ENCODE data around the gene UBA5.
"Not testable (repeated sequence)": the region's sequence is repeated elsewhere in the genome, so short reads cannot be mapped to it uniquely, and the experiment has no call there.

The UBA5 gene

DNA sequence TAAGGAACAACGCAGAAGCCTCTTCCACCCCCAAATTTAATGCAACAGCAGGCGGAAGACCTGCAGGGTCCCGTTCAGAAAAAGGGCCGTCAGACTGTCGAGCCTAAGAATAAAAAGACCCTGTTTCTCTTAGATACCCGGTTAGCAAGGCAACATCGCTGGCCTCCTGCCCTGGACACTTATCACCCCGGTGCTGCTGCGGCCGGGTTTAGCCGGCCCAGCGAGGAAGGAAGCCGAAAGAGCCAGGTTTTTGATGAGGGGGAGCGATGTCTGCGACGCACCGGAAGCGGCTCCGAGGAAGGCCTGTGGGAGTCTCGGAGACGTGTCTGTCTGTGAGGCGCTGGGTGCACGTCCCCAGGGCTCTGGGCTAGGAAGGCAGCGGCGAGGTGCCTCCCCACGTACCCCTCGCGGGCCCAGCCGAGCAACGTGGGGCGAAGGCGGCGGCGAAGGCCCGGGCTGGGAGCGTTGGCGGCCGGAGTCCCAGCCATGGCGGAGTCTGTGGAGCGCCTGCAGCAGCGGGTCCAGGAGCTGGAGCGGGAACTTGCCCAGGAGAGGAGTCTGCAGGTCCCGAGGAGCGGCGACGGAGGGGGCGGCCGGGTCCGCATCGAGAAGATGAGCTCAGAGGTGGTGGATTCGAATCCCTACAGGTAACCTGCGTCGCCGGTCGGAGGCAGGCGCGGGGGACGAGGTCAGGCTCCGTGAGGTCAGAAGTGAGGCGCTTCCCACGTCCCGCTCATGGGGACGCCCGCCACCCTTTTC, at the start of gene UBA5:
Gene UBA5, plus strand, starts transcription at position 278 of the 759 bp plus-strand sequence. Its CDS starts 209 bp downstream, at position 487.
- peak; percentile 80 for DNase-seq

DNA sequence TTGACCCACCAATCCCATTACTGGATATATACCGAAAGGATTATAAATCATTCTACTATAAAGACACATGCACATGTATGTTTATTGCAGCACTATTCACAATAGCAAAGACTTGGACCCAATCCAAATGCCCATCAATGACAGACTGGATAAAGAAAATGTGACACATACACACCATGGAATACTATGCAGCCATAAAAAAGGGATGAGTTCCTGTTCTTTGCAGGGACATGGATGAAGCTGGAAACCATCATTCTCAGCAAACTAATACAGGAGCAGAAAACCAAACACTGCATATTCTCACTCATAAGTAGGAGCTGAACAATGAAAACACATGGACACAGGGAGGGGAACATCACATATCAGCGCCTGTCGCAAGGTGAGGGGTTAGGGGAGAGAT, 44.8 kb upstream of the UBA5 start:
- not testable (repeated sequence) for DNase-seq

DNA sequence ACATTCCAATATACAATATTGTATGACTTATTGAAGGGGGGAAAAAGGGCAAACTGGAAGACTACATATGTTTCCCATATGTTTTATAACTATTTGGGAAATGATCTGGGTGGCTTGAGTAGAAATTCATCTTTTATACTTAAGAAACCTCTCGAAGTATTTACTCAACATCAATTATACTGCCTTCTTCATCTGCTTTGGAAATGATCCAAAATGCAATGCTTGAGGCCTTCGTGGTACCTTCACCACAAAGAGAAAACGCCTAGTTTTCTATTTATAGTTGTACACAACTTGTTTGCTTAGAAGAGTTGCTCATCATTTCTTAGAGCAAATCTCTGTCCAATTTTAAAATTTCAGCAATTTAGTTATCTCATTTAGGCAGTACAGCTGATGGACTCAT, 44.2 kb upstream of the UBA5 start:
- no peak for DNase-seq

DNA sequence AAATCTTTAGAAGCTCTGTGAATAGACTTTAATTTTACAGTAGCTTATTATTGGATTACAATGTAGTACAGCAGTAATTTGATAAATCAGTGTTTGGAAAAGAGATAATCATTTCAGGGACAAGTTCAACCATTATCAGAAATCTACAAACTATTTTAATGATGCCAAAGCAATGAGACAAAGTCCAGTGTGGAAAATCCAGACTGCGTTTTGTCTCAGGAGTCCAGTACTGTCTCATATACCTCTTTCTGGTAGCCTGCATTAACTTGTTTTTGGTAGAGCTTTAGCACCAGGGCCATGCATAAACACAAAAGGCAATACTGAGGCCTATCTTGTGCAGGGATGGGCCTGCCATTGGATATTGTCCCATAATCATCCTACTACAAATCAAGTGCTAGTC, 43.3 kb upstream of the UBA5 start:
- DNase-seq: no peak

DNA sequence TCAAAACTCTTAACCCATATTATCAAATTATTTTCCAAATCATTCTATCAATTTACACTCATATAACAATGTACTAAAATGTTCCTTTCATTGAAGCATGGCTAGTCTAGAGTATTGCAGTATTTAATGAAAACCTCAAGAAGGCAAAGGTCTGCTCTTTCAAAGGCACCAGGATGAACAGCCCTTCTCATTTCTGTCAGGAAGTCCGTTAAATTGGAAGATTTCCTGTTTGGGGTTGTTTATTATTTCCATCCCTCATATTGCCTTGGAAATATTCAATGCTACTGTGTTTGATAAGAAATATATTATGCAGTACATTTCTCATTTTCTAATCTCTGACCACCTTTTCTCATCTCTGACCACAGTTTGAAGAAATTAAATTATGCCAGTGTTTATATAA, 38.0 kb upstream of the UBA5 start:
- DNase-seq: no peak

DNA sequence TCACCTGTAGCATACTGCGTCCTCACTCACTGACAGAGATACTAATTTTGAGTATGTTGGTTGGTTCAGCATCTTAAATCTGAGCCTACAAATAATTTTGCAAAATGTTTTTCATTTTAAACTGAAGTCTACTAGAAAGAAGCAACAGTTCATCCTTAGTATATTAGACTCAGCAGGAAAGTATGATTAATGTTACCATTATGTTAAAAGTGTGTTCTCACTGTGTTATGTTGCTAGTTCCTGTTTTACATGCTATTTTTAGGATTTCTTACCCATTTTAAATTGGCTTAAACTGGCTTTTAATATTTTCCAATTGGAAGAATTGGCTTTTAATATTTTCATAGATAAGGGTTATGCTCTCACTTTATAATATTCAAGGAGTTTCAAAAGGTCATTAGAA, 37.4 kb upstream of the UBA5 start:
- DNase-seq: no peak

DNA sequence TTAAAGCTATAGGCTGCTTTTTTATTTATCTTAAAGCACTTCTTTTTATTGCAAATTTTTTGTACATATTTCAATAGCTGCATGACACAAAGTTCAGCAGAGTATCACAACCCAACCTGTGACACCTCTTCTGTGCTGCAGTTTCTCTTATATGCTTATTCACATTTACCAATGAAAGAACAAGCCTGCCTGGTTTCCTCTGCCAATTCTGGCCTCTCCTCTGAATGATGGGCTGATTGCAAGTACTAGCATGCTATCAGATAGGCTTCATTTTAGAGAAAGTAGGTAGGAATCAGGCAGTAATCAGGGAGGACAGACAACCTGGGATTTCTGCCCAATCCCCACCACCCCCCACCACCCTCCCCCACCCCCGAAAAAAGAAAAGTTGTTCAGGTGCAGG, 36.5 kb upstream of the UBA5 start:
- no peak for DNase-seq

DNA sequence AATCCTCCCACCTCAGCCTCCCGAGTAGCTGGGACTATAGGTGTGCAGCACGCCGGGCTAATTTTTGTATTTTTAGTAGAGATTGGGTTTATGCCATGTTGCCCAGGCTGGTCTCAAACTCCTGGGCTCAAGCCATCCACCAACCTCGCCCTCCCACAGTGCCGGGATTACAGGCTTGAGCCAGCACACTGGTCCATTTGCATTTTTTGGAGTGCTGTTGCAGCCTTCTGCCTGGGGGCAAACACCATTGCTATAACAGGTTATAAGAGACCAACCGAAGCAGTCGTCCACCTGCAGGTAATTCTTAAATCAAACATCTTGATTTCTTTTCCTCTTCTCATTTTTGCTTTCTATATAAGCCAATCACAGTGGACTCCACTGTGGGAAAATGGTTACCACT, 35.3 kb upstream of the UBA5 start:
- no peak for DNase-seq

DNA sequence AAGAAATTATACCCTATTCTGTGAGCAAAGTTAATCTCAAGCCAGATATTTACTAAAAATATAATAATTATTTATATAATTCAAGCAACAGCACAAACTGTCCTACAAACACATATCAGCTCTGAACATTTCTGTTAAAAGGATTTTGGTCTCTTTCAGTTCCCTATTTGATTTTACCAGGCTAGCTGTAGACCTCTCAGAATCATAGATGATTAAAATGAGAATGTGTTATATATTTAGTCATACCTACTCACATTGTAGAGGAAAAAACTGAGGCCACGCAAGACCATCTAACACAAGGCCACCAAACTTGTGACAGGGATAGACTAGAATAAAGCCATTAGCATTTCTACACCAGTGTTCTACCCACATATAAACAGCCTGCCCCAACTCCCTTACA, 34.5 kb upstream of the UBA5 start:
- no peak for DNase-seq

DNA sequence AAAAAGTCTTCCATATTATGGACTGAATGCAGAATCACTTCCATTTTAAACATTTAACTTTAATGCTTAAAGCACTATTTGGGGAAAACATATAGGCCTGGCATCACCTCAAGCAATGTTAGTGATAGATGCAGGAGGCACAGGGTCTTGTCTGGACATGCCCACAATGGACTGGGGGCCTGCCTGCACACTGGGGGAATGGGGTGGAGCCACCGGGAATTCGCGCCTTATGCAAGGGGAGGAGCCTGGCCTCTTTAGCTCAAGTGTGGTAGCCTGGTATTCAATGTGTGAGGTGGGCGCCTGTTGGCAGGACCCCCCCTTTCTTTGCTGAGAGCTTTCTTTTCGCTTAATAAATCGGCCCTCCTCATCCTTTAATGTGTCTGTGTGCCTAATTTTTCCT, 33.2 kb upstream of the UBA5 start:
- DNase-seq: no peak

DNA sequence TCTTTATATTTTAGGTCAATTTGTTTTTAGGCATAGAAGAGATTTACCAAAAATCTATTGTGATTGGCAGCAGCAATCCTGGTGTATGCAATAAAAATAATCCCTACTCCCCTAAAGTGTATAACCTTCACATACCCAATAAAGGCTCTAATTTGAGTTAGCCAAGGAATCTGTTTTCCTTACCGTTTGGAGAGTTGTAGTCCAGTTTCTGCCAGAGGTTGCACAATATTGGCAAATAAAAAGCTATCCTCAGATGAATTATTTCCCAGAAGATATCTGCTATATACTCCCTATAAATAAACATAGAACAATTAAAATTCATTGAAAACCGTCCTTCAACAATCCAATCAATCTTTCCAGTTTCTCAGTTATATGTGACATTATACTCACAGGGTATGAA, 32.0 kb upstream of the UBA5 start:
- no peak for DNase-seq

DNA sequence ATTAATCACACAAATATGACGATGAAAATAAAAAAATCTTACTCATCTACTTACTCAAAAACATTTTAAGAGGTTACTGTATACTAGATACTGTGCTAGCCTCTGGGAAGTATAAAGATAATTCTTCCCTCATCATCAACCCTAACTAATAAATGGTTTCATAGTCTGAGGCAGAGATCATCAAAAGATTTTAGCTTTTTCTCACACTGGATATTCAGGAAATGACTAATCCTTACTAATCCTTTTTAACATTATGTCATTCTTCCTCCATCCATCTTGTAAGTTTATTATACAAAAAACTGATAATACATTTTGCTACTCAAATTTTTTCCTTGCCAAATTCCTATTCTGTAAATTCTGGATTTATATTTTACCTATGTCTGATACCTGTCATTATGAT, 30.2 kb upstream of the UBA5 start:
- no peak for DNase-seq

DNA sequence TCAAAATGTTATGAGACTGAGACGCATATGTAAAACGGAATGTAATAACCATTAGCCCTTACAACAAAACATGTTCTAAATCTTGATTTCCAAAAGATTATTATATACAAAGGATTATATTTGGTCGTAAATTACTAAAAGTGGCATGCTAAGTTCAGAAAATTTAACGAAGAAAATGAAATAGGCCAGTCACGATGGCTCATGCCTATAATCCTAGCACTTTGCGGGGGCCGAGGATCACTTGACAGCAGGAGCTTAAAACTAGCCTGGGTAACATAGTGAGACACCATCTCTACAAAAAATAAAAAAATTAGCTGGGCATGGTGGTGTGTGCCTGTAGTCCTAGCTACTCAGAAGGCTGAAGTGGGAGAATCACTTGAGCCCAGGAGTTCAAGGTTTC, 29.5 kb upstream of the UBA5 start:
- no peak for DNase-seq

DNA sequence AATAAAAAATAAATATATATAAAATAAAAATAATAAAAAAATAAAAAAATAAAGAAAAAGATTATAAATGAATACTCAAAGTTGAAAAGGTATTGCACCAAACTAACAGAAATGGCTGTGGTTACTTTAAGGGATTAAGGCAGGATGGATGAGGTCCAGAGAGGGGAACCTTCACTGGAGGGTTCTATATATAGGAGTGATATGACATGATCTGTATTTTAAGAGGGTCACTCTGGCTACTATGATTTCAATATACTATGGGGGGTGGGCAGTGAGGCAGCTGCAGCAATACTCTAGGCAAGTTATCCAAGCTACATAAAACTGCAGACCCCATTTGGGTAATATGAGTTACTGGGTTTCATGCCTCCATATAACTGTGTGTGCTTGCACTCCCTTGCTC, 25.1 kb upstream of the UBA5 start:
- DNase-seq: no peak

DNA sequence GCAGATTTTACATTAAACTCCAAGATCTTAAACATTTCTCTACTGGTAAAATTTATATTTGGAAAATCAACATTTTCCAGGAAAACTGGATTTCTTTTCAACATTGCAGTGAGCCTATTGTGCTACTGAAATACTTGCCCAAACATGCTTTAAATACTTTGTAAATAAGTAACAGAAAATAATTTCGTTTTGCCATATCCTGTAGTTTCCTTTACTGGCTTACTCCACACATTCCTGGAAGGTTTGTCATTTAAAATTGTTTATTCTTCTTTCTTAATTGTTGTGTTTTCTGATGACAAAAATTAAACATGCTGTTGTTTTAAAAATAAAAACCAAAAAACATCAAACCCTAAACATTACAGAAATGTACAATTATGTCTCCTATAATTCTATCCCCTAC, 22.5 kb upstream of the UBA5 start:
- no peak for DNase-seq

DNA sequence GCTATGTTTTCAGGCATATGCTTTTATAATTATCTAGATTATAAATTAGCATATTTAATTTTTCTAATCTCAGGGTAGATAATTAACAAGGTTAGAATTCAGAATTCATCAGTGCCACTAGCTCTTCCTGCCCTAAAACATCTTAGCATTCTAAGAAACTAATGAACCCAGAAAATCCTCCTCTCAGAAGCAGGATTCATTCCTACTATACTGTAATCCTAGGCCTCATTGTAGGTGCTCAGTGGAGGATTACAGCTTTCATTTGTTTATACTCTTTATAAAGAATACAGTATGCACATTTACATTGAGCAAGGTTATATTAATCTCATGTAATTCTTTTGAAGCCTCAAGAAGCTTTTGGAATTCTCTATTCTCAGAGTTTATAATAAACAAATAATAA, 21.4 kb upstream of the UBA5 start:
- DNase-seq: no peak

DNA sequence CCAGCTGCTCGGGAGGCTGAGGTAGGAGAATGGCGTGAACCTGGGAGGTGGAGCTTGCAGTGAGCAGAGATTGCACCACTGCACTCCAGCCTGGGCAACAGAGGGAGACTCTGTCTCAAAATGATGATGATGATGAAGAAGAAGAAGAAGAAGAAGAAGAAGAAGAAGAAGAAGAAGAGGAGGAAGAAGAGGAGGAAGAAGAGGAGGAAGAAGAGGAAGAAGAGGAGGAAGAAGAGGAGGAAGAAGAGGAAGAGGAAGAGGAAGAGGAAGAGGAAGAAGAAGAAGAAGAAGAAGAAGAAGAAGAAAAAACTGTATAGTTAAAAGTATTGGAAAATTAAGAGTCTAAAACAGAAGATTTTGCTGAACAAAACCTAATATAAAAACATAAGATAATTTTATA, 18.7 kb upstream of the UBA5 start:
- not testable (repeated sequence) for DNase-seq

DNA sequence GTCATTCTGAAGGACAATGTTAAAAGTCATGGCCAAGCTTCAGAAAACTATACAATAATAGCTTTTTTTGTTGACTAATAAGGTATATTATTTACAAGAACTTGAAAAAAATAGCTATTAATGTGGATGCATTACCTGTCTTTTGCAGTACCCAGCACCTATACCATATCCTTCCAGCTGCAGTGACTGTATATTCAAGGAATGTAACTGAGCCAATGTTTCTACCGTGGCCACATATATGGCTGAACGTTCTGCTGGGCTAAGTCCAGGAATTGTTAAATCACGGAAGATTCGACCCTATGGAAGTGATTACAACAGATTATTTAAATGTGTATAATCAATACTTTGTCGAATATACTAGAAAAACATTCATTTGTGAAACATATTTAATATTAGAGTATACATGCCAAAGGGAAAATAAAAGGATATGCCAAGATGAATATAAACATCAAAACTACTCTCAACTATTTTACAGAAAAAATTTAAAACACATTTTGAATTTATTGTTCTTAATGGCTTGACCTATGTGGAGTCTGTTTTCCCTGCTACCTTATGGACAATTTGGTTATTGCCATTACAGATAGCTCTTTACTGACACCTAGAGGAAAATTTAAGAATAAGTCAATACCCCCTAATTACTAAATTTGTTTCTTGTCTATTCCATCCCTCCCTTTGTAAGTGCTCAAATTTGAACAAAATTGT, 18.1 kb upstream of the UBA5 start:
- no peak for DNase-seq

DNA sequence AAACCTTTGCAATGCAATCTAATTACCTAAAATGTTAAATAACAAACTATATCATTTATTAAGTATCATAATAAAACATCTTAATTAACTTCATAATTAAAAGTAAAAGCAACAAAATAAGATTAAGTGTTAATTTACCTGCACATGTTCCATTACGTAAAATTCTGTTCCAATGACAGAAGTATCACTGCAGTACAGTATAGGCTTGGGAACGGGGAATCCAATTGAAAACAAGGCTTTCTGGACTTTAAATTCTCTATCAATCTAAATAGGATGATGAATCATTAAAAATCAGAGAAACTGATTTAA, 17.6 kb upstream of the UBA5 start:
- no peak for DNase-seq

DNA sequence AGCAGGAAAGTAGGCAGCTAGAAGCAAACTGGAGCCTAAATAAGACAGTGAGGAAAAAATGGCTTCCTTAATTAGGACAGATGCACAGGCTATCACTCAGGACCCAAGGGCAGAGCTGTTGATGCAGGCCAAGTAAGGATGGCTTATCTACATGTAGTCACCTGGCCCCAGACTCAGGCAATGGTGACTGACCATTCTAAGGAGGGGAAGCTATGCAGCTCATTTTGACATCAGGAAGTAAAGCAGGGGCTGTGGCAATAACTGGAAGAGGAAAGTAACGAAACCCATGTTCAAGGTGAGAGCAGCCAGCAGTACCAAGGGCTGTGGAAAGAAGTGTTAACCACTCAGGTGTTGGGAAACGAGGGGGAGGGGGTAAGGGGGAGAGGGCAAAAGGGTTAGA, 16.8 kb upstream of the UBA5 start:
- DNase-seq: no peak

DNA sequence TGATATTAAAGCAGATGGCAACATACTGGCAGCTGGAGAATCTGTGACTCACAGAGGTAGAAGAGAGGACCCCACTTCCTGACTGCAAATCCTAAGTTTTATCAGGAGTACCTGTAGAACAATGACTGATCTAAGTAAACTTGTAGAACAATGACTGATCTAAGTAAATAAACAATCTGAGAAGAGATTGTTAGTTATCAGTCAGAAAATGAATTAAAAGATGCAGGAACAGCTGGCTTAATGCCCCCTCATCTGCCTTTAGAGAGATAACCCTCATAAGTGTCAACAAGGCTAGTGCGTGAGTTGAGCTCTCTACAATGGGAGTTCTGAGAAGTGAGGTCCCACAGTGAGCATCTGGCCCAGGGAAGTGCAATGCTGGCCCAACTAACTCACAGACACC, 15.1 kb upstream of the UBA5 start:
- DNase-seq: no peak

DNA sequence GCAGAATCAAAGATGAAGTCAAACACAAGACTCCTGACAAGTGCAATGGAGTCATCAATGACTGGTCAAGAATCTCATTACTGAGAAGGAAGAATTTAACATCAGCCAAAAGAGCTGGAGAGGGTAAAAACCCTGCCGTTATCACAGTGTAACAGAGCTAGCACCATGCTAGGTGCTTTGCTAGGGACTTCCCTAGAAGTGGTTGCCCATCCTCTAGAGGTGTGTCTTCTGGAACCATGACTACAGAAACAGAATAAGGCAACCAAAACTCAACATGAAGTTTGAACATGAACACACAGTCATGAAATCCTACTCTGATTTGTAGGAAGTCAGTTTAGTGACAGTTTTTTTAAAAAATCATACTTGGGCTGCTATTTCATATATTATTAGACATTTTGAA, 10.0 kb upstream of the UBA5 start:
- DNase-seq: no peak

DNA sequence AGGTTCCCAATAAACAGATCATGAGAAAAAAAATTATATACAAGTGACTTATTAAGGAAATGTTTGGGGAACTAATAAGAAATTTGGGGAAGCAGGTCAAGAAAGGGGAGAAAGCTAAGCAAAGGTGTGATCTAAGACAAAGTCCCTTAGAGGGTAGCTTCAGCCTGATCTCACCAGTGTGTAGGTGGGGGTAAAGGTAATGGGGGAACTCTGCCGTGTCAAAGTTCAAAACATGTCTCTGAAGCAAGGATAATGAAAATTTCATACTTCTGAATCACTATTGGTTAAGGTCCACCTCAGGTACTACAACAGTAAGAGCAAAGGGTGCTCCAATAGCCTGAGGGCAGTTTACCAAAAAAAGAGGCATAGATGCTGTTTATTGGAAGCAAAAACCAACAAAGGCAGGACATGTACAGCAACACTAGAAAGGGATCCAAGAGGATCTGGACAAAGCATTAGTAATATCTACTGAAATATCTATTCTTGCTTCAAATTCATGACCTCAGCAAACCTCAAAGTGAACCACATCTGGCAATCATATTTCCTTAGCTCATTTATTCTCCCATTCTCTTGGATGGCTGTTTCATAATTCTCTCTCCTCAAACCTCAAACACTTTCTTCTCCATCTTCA, 7.4 kb upstream of the UBA5 start:
- no peak for DNase-seq

DNA sequence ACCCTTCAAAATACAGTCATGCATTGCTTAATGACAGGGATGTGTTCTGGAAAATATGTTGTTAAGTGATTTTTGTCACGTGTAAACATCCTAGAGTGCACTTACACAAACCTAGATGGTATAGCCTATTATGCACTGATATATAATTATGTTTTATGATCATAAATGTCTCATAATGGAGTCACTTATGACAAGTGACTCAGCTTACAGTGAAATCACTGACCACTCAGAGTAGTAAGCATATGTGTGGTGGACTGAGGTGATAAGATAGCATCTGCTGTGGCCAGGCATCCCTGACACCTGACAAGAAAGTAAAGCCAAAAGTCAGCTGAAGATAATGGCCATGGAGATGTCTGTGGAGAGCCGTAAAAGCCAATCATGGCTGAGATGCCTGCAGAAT, 5.9 kb upstream of the UBA5 start:
- no peak for DNase-seq

DNA sequence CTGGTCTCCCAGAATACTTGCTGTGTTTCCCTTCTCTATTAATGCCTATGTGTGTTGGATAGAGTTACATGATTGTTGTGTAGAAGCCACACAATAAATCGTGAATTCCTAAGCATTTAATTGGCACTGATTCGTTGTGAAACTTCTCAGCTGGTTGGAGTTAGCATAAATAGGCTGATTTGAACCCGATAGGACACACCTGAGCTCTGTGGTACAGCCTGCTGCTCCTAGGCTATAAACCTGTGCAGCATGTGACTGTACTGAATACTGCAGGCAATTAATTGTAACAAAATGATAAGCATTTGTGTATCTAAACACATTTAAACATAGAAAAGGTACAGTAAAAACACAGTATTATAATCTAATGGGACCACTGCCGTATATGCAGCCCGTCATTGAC, 5.4 kb upstream of the UBA5 start:
- DNase-seq: no peak
